ENCODE measurements around the gene SPTLC3.

SPTLC3 gene

DNA sequence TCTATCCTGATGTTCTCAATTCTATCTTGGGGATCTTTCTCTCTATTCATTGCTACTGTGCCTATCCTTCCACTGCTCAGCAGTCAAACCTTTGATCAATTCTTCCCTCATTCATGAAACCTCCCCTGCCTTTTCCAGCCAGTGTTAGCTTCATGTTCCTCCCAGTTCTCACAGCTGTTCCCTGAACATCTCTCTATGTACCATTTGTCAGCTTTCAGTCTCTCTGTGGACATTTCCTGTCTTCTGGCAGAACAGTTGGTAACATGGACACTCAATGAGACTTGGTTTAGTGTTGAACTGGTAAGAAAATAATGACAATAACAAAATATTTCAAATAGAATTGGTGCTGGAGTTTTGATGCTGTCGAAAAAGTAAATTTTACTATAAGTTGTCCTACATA is 26.2 kb downstream of the SPTLC3 start:
- no peak for DNase-seq

DNA sequence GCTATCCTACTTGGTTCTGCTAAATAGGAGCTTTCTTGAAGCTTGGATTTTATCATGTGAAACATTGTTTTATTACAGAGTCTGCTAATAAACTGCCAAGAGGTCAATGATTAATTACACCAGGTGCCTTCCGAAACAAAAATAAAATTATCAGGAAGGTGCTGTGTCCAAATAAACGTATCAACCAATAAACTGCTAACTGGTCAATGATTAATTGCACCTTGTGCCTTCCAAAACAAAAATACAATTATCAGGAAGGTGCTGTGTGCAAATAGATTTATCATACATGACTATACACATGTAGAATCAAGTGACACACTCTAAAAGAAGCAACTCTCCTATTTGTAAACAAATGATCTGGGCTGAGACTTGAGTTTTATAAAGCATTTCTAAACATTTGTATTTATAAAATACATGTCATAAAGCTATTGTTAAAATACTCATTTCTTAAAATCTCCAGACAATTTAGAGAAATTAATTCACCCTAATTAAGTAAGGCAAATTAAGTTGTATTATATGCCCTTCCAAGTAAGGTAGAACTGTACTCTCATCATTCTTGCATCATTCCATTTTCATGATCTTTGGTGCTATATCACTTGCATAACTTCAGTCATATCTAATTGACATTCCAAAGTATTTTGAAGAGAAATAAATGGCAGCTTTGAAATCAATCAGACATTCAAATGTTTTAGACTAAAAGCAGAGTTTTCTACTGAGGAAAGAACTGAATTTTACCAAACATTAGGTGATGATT is 26.8 kb downstream of the SPTLC3 start:
- no peak for DNase-seq

DNA sequence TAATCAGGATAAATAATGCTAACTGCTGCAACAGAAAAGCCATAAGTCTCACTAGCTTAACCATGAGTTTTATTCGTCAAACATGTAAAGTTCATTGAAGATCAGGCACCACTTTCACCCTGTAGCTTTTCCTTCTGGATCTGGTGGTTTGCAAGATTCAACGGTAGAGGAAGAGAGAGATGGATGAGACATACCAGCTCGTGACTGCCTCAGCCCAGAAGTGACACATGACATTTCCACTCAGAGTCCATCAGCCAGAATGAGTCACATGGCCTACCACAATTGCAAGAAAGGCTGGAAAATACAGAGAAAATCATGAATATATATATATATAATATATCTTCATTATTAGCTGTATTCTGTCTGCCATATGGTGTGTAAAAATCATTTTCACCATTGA is 29.0 kb downstream of the SPTLC3 start:
- no peak for DNase-seq

DNA sequence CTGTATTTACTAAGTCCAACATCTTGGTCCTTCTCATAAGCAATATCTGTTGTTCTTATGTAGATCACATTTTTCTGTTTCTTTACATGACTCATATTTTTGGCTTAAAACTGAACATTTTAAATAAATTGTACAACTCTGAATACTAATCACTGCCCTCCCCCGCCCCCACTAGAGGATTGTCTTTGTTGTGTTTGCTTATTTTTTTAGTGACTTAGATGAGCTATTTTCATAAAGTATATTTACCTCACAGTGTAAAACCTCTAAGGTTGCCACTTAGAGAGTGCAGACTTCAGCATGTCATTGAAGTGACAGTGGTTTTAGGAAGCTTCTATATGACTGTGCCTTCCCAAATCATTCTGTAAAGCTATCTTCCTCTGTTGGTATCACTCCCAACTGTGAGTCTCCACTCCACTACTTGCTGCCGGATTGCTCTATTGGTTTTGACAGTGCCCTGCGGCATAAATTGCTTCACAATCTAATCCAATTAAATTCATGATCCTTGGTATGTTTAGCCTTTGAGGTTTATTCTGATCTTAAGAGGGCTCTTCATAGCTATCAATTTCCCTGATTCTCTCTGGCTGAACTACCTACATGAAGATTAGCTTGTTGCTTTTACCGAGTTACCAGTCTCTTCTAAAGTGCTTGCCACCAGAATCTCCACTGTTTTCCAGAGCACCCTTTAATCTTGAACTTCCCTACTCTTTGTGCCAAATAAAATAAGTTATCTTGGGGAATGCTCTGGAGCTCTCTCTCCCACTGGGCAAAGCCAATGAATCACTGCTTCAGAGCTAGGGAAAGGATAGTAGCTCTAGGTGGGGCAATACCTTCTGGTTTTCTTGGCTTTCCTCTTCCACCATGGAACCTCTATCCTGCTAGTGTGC is 33.0 kb downstream of the SPTLC3 start:
- DNase-seq = no peak

DNA sequence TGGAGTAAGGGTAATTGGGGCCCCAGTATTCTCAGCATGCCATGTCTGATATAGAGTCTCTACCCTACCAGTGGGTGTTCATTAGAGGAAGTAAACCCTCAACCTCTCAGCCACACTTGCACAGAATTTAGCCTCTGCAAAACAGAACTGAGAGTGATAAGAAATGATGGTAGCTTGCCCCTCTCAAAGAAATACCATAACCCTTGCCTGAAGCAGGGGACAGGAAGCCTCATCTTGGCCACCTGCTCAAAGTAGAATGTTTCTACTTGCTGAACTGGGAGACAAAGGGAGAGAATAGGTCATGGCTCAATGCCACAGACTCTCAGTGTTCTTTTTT is 33.7 kb downstream of the SPTLC3 start:
- DNase-seq = no peak

DNA sequence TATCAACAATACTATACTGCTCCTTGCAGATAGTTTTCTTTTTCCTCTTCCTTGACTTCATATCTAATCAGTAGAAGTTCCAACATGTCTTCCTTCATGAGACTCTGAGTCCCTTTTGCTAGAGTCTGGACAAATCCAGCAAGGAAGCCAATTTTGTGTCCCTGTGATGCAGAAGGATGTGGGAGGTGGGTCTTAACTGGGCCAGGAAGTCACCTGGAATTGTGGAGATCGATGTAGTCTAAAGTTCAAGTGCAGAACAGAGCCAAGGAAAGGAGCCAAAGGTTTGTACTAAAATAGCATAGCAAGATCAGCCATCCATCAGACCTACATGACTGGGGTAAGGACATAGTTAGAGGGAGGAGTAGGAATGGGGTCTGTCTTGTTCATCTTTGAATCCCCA is 37.6 kb downstream of the SPTLC3 start:
- DNase-seq = no peak

DNA sequence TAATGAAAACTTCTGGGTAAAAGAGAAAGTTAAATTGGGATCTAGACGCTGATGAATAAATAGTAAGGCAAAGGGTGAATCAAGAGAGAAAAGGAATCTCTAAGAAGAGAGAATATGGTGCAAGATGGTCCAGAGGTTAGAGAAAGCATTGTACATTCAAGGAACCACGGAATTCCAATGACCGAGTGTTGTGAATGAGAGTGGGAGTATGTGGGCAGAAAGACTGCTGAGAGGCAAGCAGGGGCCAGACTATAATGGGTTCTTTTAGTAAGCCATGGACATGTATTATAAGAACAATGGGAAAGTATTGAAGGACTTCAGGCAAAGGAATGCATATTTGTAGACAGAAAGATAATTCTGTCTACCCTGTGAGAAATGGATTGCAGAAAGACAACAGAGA is 45.2 kb downstream of the SPTLC3 start:
- no peak for DNase-seq

DNA sequence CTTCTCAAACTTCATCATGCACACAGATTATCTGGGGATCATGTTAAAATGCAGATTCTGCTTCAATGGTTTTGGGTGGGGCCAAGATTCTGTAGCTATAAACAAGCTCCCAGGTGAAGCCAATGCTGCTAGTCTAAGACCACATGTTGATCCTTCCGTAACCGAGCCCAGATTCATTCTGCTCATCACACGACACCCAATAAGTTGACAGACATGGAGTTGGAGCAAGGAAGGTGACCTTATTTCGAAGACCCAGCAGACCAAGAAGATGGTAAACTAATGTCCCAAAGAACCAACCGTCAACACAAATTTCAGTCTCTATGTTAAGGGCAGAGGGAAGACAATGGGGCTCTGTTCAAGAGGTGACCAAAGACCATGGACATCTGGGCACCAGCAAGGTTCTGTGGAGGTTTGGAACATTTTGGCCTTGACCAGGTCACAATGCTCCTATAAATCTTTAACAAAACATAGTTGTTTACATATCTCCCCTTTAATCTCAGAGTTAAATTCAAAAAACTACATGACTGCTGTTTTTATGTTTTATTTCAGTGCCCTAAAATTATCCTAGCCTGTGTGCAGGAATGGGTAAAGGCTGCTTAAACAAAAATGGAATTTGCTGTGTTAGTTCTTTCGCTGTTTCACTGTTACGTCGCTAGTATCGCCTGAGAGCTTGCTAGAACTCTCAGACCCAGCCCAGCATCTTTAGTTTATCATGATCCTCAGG is 50.1 kb downstream of the SPTLC3 start:
- DNase-seq = no peak

DNA sequence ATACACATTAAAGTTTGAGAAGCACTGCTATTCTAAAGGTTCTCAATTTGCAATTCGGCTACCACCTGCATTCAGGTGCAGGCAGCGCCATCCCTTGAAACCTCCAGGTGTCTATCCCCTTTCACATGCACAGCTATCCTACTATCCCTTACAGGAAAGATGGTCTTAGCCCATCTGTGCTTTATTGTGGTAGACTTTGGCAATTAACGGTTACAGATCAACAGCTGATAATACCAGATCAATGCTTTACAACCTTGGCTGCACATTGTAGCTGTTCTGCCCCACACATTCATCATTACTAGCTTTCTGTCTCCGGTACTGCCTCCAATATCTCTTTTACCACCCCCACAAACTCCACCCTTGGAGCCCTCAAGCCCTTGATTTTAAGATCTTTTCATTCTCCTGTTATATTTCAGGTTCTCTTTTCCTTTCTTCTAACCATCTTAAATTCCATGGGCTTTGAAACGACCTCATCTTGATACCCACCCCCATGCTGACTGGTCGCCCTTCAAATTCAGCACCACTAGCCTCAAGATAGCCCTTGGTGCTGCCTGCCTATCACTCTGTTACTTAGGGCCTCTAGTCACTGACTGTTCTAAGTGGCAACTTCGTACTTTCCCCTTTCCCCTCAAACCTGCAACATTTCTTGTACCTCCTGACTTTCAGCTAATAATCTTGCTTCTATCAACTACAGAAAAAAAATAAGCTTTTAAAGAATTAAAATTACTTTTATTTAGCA is 50.8 kb downstream of the SPTLC3 start:
- DNase-seq = no peak

DNA sequence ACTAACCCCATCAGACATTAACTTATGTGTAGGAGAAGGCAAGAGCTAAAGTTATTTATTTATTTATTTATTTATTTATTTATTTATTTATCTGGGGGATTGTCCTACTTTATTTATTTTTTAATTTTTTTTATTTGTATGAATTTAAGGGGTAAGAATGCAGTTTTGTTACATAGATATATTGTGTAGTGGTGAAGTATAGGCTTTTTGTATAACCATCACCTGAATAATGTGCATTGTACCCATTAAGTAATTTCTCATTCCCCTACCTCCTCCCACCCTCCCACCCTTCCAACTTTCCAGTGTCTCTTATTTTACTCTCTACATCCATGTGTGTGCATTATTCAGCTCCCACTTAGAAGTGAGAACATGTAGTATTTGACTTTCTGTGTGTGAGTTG is 51.6 kb downstream of the SPTLC3 start:
- no peak for DNase-seq

DNA sequence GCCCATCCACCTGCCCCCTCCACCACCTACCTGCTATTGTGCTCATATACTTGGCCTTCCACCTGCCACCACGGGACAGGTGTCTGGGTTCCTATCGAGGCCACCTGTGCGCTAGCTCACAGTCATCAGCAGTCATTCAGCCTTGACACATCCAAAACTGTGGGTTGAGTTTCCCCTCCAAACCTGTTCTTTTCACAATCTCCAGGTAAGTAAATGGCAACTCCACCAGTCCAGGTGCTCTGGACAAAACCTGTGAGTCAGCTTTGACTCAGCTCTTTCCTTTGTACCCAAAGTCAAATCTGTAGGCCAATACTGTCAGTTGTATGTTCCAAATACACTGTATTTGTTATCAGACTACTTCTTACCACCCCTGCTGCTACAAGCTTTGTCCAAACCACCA is 52.6 kb downstream of the SPTLC3 start:
- DNase-seq = no peak

DNA sequence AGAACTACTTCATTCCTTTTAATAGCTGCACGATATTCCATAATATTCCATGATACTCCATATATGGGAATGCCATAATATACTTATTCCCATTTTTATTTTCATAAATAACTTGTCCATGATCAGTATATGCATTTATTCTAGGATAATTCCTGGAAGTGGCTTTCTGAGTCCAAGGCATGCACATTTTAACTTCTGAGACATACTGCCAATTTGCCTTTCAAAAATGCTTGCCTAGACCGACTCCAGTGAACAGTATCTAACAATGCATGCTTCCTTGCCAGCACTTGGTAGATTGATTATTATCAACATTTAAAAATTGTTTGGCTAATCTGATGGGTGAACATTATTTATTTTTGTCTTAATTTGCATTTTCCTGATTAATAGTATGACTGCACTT is 54.0 kb downstream of the SPTLC3 start:
- no peak for DNase-seq

DNA sequence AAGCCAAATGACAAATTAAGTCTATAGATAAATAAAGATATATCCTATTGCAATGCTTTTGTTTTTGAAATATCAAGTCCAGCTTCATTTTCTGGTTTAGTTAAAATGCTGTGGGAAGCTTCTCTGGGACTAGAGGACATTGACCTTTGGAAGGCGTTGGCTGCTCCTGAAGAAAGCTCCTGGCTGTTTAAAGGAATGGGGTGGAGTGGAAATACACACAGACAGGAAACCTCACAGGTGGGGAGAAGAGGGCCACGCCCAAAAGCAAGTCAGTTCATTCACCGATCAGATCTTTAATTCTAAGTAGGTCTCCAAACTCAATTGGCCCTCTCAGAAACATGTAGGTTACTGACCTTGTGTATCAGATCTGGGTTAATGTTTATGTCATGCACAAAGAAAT is 59.6 kb downstream of the SPTLC3 start:
- DNase-seq = no peak

DNA sequence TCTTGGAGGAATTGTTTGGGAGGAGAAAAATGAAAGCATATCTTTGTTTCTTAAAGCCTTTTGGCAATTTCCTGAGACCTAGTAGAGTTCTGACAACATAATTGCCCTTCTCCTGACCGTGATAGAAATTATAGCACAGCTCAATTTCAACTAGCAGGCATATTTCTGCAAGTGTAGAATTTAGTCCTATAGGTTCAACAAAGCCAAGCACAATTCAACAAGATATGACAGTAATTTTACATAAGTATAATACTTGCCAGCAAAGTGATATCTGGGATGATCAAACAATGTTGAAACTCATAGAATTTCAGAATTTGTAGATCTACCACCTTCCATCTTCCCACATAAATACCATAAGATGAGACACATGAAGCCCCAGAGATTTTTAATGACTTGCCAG is 73.1 kb downstream of the SPTLC3 start:
- DNase-seq = no peak

DNA sequence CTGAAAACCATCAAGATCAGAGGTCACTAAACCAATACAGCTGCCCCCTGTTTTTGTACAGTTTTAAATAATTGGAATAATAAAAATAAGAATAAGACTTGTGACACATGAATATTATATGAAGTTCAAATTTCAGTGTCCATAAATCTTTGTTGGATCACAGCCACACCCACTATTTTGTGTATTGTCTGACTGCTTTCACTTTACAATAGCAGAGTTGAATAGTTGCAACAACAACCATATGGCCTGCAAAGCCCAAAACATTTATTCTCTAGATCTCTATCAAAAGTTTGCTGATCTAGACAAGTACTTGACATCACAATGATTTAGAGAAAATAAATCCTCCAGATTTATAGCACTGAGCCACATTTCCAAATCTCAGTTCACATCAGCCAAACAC is 73.6 kb downstream of the SPTLC3 start:
- no peak for DNase-seq

DNA sequence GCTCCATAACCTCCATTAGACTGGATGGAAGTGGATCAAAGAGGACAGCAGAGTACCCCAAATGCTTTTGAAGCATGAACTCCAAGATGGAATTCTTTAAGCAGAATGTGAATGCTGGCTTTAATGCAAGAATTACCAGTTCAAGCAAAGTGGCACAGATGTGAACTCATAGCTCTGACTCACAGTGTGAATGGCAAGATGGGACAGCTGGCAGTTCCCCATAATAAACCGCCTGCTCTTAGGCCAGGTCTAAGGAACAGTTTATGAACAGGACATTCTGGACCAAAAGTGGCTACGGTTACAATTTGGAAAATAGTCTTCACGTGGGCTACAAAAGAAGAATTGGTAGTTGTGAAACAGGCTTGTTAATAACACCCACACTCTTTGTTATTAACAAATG is 76.5 kb downstream of the SPTLC3 start:
- no peak for DNase-seq

DNA sequence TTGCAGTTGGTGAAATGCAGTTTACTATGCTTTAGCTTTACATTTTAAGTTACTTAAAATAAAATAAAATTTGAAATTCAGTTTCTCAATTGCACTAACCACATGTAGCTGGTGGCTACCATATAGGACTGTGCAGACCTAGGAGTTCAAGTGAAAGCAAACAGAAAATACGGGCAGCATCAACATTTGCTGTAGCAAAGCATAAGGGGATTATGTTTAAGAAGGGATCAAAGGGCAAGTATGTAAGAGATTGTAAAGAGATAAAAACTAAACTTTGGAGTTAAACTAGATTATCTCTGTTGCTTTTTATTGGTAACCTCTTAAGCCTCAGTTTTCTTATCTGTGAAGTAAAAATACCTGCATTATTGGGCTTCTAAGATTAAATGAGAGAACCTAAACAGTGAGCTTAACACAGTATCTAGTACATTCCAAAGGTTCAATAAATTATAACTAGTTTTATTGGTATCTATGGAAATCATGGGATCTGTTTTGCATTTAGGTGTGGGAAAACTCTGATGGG is 81.2 kb downstream of the SPTLC3 start:
- DNase-seq = no peak

DNA sequence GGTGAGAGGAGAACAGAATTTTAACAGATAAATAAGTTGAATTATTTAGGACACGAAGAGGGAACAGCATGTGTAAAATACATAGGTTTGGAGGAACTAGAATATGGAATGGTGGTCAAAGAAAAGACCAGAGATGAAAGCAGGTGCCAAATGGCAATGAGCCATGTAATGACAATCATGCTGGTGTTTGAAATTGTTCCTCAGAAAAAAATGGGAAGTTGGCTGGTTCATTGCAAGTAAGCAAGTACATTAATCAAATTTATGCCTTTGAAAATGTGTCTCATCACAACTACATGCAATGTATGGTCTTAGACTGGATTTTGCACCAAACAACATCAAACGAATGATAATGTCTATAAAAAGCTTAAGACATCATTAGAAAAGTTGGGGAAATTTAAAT is 83.3 kb downstream of the SPTLC3 start:
- no peak for DNase-seq

DNA sequence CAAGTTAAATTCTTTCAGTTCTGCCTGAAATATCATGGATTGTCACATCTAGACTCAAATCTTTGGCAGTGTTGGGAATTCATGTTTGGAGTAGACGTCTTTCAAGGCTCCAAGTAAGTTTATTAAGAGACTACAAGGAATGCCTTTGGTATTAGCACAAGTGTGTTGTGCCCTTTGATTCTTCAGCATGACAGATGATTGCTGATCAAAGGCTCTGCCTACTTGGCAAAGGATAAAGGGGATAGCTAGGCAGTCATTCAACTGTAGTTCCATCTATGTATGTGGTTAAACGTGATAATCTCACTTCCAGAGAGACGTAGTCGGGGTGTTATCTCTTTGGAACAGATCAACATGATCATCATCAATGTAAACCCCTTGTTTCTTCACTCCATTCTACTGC is 86.2 kb downstream of the SPTLC3 start:
- DNase-seq = no peak

DNA sequence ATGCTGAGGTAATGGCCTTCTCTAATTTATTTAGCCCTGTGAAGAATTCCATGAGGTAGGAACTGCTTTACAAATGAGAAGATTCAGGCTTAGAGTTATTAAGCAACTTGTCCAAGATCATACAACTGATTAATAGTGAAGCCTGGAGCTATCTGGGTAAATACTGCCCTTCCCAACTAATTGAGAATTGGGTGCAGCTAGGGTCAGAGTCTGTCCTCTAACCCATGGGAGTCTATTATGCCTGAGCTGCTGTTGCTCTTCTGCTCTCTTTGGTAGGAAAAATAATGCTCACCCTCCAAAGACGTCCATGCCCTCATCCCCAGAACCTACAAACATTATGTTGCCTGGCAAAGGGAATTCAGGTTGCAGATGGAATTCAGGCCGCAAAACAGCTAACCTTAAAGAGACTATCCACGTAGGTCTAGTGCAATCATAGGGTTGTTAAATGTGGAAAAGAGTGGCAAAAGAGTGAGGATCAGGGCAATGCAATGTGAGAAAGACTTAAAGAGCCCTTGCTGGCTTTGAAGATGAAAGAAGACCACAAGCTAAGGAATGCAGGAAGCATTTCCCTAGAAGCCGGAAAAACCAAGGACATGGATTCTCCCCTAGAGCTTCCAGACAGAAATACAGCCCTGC is 90.1 kb downstream of the SPTLC3 start:
- no peak for DNase-seq

DNA sequence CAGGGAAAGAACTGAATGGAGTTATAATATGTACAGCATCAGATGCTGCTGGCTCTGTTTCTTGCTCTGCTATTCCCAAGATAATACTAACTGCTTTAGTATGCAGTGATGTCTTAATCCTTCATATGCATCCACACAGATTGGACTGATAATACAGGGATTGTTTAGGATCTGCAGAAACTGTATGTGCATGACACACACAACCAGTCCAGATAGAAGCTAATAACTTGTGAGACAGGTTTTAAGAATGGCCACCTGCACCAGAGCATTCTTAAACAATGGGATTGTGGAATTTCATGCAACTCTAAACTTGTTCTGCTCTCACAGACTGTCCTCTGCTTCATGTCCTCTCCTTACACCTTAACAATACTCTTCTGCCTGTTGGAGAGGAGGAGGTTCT is 90.9 kb downstream of the SPTLC3 start:
- DNase-seq = no peak

DNA sequence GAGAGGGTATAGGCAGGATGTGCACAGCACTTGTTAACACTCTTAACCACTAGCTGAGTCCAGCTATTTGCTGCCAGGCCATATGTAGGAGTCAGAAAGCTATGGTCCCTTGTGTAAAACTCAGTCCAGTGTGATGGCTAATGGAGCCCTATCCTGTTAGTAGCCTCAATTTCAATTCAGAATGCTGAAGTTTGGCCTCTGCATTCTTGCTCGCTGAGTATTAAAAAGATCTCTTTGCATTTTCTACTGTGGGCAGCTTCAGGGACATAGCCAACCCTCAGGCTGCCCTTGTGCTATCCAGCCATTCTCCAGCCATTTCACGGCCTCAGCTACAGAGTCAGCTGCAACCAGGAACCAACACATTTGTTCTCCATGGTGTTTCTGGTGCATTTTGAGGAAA is 92.5 kb downstream of the SPTLC3 start:
- no peak for DNase-seq

DNA sequence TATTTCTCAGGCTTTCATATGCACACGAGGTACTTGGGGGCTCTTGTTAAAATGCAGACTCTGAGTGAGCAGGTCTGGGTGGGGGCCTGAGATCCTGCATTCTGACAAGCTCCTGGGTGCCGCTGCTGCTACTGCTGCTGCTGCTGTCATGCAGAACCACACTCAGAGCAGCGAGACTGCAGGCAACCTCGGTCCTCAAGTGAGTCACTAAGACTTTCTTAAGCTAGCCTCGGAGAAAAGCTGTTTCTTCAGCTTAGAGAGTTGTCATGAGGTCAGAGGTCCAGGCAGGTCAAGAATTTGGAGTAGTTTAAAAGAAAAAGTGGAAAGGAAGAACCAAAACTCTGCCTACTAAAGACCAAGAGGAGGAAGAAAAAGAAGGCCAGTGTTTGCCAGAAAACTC is 92.9 kb downstream of the SPTLC3 start:
- no peak for DNase-seq

All from Kasumi-1 (cell line).